ENCODE data around the gene LMF1.
"Not testable (repeated sequence)": the region's sequence is repeated elsewhere in the genome, so short reads cannot be mapped to it uniquely, and the experiment has no call there.

LMF1 gene

DNA sequence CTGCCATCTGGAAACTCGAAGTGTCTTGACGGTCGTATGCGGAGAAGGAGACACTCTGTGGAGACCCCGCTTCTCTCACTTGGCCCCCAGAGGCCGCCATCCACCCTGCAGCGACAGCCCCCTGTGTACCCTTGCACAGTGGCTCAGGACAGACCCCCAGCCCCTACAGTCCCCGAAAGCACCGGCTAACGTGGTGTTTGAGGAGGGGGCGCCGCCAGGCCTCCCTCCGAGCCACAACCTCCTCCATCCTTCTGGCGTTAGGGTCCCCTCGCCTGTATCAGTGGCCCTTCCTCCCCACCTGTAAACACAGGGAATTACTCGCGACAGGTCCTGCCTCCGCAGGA, 73.6 kb downstream of the LMF1 start:
- no peak for DNase-seq (ENCODE audit: low read depth in 2 of 3, low spot score in 1 of 3)

DNA sequence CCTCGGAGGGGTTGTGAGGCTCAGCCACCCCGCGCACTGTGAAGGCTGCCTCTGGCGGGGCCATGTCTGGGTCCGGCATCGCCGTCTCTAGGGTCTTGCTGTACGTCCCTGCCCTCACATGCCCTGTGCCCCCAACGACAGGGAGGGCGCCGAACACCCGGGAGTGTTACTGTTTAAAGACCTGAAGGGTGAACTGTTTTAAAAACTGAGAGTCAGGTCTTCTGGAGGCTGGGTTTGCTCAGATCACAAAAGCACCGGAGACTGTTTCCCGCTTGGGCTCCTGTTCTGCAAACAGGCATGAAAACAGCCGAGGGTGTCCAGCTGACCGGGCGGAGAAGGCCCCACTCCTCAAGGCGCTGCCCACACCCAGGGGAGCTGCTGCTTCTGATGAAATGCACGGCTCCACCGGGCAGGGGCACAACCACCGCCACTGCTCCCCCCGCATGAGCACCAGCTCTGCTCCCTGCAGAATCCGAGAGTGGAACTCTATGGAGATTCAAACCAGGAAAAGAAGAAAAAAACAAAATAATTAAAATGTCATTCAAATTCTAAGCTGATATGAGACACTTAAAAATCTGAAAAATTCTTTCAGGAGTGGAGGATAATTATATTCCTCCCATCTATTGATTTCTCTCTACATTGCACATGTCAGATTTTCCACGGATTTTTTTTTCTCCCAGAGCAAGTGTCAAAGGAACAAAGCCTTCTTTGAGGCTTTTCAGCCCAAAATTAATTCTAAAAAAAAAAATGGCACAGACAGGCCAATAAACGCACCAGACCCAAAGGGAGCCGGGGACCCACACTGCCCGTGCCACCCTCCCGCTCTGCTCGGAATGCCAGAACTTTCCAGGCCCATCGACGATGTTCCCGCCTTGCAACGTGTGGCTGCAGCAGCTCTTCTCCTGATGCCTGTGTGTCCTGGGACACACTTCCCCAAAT, 74.3 kb downstream of the LMF1 start:
- DNase-seq (ENCODE audit: low read depth in 2 of 3, low spot score in 1 of 3) = no peak

DNA sequence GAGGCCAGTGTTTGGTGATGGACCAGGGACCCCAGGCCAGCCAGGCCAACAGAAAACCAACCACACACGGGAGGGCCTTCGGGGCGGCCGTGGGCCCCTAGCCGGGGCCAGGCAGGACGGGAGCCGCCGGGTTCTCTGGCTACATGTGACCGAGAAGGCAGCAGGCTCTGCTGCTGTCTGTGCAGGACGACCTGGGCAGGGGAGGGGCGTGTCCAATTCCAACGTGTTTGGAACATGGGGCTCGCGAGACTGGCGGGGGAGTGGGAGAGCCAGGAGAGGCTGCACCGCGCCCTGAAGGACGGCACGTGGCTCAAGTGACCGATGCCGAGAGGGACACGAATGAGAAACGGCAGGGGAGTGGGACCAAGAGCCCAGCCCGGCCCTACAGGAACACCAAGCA, 75.4 kb downstream of the LMF1 start:
- no peak for DNase-seq (ENCODE audit: low read depth in 2 of 3, low spot score in 1 of 3)

DNA sequence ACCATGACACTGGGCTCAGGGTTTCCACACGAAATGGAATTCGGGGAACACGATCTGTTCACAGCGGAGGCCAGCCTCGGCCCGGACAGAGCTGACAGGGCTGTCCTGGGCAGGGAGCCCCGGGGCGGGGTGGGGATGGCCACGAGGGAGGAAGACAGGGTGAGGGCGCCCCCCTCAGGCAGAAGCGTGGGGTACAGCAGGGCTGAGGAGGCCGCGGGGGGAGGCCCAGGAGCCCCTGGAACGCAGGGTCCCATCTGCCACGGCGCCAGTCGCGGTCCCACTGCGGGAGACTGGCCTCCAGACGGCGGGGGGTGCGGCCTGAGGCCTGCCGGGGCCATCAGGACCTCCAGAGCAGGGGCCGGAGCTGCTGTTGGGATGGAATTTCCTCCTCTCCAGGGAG, 75.9 kb downstream of the LMF1 start:
- no peak for DNase-seq (ENCODE audit: low read depth in 2 of 3, low spot score in 1 of 3)

DNA sequence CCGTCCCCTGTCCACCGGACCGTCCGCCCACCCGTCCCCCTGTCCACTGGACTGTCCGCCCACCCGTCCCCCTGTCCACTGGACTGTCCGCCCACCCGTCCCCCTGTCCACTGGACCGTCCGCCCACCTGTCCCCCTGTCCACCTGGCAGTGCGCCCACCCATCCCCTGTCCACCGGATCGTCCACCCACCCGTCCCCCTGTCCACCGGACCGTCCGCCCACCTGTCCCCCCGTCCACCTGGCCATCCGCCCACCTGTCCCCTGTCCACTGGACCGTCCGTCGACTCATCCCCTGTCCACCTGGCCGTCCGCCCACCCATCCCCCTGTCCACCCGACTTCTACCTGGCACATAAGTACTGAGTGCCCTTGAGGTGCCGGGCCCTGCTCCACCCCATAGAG, 76.6 kb downstream of the LMF1 start:
- no peak for DNase-seq (ENCODE audit: low read depth in 2 of 3, low spot score in 1 of 3)

DNA sequence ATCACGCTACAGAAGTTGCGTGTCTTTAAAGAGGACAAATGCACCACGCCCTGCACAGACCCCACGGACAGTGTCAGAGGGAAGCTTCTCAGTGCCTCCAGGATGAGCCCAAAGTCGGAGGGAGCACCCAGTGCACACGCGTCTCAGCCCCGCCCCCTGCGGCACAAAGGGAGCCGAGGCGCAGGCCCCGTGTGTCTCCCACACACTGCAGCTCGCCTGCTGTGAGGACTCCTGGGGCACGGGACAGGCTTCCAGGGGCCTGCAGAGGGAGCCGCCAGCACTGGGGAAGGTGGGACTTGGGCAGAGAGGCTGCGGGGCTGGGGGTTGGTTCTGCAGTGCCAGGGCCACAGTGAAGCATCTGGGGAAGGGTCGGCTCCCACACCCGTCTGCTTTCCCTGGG, 77.4 kb downstream of the LMF1 start:
- no peak for DNase-seq (ENCODE audit: low read depth in 2 of 3, low spot score in 1 of 3)

DNA sequence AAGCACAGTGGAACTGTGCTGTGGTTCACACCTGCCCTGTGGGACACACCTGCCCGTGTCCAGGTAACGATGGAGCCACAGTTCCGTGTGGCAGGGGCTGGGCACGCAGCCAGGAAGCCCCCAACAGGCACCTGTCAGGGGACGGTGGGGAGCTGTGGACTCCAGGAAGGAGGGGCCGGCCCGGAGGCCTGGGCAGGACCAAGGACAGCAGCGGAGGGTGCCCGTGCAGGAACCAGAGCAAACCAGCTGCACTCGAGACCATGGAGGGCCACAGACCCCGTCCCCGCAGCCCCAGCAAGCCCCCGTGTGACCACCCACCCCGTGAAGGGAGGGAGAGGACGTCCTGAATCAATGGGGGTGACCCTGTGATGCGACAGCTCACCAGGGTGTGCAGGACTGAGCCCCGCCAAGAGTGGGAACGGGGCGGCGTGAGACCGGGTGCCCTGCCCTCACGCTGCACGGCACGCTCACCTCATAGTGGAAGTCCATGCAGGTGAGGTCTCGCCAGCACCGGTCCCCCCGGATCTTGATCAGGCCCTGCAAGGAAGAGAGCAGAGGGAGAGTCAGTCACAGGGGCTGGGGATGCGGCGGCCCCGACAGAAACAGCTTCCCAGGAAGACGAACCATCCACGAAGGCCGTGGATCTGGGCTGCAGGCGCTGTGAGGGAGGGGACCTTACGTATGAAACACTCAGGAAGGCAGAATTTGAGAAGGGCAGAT, 78.1 kb downstream of the LMF1 start:
- DNase-seq (ENCODE audit: low read depth in 2 of 3, low spot score in 1 of 3) = no peak

DNA sequence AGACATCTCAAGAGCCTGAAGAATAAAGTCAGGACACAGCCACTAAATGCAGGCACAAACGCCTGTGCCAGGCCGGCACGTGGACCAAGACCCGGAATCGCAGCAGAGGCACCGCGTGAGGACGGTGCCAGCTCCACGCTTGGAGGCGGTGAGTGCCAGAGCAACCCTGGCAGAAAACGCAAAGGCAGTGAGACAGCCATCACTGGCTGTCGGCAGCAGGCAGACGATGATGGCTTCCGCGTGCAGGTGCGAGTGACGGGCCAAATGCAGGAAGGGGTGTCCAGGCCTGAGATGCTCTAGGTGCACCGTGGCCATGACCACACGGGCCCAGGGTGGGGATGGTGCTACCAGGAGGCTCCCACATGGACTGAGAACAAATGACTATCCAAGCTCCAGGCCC, 78.8 kb downstream of the LMF1 start:
- no peak for DNase-seq (ENCODE audit: low read depth in 2 of 3, low spot score in 1 of 3)

DNA sequence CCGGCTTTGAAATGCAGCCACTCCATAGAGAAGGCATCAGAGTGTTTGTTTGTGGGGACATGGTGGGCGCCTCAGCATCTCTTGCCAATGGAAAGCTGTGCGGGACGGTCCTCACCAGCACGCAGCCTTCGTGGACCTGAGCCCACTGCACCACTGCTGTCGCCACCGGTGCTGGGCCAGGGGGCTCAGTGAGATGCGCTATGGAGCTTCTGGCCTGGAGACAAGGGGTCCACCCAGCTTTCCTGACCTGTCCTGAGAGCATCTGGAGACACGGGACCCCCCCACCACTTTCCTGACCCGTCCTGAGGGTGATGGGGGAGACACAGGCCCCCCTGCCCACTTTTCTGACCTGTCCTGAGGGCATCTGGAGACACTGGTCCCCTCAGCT, 79.4 kb downstream of the LMF1 start:
- DNase-seq (ENCODE audit: low read depth in 2 of 3, low spot score in 1 of 3) = no peak

DNA sequence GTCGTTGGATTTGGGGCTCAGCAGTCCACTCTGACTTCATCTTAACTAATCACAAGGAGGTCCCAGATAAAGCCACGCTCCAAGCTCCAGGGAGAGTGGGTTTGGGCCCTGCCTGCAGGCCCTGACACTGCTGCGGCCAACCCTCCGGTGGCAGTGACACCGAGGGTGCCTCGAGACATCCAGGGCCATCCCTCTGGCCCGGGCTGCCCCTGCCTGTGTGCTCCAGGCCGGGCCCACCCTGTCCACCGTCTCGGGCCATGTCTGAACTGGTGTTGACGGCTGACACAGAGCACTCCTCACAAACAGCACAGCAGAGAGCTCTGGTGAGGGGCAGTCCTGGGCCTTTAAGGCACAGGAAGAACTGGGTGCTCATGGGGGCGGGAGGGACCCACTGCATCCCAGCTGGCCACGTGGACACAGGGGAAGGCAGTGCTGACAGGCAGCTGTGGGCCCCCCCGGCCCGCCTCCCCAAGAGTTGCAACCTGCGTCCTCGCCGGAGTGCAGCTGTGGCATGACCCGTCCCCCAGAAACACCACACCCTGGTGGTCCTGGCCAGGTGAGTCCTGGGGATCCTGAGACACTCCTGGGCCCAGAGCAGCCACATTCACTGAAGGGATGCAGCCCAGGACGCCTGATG, 80.0 kb downstream of the LMF1 start:
- DNase-seq (ENCODE audit: low read depth in 2 of 3, low spot score in 1 of 3) = no peak

DNA sequence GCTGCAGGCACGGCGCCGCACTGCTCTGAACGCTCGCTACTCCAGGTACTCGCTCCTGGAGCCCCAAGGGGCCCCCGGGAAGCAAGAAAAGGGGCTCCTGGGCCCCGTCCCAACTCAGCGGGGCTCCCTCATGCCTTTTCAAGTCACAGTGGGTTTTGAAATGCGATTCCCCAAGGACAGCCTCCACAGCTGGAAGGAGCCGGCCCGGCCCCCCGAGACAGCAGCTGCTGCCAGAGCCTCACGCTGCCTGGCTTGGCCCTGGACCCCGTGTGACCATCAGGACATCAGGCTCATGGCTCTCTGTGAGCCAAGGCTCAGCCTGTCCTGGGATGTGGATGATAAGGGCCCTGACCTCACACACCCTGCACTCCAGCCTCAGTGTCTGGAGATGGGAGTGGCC, 80.6 kb downstream of the LMF1 start:
- DNase-seq (ENCODE audit: low read depth in 2 of 3, low spot score in 1 of 3) = no peak

DNA sequence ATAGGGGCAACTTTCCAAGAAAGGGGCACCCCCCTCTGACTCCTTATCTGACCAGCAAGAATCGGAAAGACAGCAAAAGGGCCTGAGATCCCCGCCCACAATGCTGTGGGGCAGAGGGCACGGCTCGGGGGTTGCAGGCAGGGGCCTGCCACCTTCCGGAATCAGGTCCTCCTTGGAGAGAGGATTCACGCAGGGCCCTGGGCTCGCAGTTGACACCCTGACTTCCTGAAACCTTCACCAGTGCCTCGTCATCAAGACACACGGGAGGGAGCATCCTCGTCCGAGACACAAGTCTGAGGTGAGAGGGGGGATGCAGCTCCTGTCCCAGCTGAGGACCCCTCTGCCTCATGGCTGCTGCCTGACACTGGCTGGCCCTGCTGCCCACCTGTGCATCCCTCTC, 81.2 kb downstream of the LMF1 start:
- no peak for DNase-seq (ENCODE audit: low read depth in 2 of 3, low spot score in 1 of 3)

DNA sequence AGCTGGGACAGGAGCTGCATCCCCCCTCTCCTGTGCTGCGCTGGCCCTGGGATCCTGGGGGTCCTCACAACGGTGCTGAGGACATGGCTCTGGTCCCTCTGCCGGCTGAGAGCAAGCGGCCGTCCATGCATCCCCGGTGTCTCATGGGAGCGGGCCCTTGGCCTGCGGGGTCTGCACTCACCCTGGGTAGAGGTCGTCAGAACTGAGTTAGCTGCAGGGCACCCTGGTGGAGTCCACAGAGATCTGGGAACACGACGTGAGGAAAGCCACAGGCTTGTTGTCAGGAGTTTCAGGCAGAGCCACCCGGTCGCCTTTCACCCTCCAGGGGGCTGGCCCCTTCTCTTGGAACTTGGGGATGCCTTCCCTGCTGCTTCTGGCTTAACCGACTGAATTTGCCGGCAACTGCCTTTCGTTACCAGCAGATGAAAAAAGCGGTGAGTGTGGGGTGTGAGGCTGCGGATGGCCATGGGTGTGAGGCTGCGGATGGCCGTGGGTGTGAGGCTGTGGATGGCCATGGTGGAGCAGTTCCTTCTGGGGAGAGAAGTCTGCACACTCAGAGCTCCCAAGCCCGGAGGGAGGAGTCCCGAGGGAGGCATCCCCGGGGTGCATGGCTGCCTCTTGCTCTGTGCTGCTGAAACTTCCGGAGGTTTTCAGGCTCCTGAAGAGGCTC, 81.7 kb downstream of the LMF1 start:
- DNase-seq (ENCODE audit: low read depth in 2 of 3, low spot score in 1 of 3) = no peak

DNA sequence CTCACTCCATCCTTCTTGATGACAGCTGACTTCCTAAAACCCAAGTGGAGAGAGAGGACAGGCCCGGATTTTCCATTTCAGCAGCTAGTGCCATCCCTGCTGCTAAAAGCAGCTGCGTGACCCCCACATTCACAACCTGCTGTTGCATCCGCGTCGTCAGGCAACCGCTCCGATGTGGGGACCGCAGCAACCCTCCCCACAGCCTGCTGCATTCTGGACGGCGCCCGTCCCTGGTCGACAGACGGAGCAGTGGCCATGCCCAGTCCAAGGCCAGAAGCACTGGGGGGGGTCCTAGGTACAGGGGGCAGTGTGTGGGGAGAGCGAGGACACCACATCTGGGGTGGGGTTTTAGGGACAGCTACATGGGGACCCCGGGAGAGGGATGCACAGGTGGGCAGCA, 82.3 kb downstream of the LMF1 start:
- not testable (repeated sequence) for DNase-seq (ENCODE audit: low read depth in 2 of 3, low spot score in 1 of 3)

DNA sequence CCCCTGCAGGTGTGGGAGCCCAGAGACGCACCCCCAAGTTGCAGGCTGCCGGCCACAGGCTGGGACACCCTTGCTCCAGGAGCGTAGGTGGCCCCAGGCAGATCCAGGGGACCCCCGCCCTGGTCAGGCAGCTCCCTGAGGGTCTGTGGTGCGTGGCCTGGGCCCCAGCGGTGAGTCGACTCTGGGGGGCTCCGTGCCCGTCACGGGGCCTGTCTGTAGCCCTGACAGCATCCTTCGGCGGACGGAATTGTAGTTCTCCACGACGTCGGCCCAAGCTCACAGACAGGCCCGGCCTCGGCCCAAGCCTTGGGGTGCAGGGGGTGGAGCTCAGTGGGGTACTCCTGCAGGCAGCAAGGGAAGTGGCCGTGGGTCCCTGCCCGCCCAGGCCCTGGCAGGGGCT, 82.9 kb downstream of the LMF1 start:
- no peak for DNase-seq (ENCODE audit: low read depth in 2 of 3, low spot score in 1 of 3)

DNA sequence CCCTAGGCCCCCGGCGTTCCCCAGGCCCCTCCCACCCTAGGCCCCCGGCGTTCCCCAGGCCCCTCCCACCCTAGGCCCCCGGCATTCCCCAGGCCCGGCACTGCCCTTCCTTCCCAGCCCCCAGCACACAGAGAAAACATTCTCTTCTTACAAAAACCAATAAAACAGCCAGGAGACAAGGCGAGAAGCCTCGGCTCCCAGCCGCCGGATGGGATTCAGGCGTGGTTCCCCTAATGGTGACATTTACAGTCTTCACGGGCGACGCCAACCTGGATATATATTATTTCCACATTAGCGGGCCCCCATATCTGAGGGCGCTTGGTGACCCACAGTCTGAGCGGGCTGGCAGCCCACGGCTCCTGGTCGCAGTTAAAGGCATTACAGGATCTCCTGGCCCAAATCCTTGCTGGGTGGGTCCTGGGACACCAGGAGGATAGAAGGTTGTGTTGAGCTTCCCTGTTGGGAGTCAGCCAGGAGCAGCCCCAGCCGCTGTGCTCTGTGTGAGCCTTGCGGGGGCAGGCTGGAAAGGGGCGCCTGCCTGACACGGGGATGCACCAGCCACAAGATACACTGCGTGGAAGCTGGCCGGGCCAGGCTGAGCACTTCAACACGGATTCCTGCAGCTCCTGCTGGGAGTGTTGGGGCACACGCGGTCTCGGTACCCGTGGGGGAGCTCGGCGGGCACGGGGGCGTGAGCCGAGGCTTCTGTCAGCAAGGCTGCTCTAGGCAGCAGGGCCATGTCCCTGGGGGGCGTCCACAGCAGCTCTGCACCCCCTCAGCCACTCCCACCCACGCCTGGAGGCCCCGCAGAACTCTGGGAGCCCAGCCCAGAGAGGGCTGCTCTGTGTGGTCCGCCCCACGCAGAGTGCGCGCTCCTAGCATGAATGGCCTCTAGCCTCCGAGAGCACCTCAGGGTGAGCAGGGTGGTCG, 83.7 kb downstream of the LMF1 start:
- DNase-seq (ENCODE audit: low read depth in 2 of 3, low spot score in 1 of 3) = no peak

DNA sequence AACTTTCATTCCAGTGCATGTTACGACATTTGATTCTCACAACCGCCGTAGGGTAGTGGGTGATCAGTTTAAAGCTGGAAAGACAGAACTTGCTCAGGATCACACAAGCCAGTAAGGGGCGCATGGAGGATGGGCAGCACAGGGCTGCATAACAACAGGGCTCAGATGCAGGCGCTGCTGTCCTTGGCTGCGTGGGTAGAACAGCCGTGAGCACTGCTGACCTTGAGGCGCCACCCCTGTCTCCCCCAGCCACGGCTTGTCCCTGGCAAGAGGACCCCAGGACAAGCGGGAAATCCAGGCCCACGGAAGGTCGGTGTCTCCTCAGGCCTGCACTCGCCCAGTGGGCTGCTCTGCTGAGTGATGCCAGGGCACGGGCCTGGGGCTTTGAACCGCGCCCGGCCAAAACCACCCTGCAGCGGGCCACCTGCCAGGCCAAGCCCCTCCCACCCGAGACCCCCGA, 84.7 kb downstream of the LMF1 start:
- DNase-seq (ENCODE audit: low read depth in 2 of 3, low spot score in 1 of 3) = no peak

DNA sequence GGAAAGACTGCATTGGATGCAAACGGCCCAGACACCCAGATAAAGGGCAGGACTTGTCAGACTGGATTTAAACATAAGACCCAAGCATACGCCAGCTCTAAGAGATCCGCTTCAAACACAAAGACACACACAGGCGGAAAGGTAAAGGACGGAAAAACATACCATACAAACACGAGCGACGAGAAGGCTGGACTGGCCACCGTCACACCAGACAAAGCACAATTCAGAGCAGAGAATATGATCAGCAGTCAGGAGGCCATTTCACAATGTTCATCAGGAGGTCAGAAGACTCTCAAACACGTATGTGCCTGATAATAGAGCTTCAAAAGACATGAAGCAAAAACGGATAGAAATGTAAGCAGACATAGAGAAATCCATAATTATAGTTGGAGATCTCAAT, 85.4 kb downstream of the LMF1 start:
- no peak for DNase-seq (ENCODE audit: low read depth in 2 of 3, low spot score in 1 of 3)

DNA sequence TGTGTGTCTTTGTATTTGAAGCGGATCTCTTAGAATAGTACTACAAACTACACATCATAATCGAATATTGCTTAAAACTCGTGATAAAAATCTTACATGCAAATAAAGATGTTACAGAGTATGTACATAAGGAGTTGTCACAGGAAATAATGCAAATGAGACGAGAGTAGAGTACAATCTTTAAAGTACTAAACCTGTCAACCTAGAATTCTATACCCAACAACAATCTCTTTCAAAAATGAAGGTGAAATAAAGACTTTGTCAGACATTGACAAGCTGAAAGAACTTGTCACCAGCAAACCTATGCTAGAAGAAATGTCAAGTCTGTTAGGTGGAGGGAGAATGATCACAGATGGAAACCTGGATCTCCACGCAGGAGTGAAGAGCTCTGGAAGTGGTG, 86.6 kb downstream of the LMF1 start:
- no peak for DNase-seq (ENCODE audit: low read depth in 2 of 3, low spot score in 1 of 3)

DNA sequence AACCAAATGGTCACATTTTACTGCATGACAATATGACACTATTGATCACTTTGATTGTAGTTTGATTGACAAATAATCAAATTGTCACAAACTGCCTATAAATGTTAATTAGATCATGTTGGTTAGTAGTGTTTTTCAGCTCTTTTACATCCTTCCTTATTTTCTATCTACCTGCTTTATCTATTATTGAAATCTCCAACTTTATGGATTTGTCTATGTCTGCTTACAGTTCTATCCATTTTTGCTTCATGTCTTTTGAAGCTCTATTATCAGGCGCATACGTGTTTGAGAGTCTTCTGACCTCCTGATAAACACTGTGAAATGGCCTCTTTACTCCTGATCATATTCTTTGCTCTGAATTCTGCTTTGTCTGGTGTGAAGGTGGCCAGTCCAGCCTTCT, 87.0 kb downstream of the LMF1 start:
- DNase-seq (ENCODE audit: low read depth in 2 of 3, low spot score in 1 of 3) = no peak

DNA sequence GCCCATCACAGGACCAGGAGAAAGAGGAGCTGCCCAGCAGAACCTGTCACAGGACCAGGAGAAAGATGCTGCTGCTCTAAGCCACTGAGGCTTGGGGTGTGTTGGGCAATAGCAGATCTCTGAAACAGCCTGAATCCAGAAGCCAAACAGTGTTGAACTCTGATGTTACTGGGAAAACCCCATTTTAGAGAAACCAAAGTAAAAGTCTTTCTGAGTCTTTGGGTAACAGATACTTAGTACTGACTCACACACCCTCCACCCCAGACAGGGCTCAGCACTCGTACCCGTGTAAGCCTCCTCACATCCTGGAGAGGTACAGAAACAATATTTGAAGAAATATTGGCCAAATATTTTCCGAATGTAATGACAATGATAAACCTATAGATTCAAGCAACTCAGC, 87.4 kb downstream of the LMF1 start:
- no peak for DNase-seq (ENCODE audit: low read depth in 2 of 3, low spot score in 1 of 3)
